NOMO-1 treated with dmso at 0.1 percent for 144 hours (cell line): ENCODE measurements around the gene C1orf226.
"Not testable (repeated sequence)": the region's sequence is repeated elsewhere in the genome, so short reads cannot be mapped to it uniquely, and the experiment has no call there.

ENCODE experiments used
- DNase-seq: peaks from one replicate; lab custom pipeline; 2025; ENCODE audit not compliant: unreplicated experiment; lab: John Stamatoyannopoulos, UW

The C1orf226 gene

DNA sequence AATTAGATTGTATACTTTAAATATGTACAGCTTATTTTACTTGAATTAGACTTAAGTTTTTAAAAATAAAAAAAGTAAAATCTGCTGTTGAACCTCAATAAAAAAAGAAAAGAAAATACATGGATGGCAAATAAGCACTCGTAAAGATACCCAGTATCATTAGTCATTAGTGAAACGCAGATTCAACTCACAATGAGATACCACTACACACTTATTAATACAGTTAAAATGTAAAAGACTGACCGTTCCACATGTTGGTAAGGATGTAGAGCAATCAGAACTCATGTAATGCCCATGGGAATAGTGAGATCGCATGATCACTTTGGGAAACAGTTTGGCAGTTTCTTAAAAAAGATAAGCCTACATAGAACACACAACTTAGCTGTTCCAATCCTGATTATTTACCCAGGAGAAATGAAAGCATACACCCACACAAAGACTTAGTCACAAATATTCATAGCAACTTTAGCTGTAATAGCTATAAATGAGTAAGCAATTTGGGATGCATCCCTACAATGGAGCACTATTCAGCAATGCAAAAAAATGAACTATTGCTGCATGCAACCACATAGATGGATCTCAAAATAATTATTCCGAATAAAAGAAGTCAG is 23.1 kb downstream of the C1orf226 start:
- no peak for DNase-seq

DNA sequence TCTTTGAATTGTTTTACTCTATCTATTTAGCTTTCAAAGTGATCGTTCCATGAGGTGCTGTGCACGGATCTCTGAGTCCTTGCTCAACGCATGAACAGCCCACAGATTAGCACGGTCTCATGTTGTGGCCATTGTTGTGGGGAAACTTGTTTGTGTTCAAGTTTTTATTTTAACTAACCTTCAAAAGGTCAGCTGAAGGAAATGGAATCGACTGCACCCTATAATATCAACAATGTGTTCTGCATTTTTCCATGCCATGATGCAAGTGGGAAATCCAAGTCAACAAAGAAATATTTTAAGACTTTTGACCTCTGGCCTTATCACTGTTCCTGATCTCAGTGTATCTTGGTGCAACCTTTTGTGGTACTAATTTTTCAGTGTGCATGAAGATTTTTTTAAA is 24.3 kb downstream of the C1orf226 start:
- DNase-seq: no peak

DNA sequence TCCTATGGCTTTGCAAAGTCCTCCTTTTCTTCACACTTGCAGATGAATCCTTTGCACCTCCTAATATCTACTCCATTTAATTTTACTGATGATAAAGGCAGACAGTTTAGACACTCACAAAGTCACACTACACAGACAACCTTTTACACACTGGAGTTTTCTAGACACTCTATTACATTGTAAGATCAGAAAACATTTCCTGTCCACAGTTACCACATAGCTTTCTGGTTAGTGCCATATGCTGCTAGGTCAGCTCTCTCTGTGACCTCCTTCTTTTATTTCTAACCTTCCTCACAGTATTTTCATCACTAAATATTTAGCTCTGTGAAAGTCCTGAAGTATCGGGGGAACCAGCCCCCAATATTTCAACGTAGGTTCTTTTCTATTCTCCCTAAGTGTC is 25.3 kb downstream of the C1orf226 start:
- DNase-seq: no peak

GRCh38 chr1:162407539-162407938 is 26.0 kb downstream of the C1orf226 start:
- no peak for DNase-seq

- DNase-seq: no peak
Measured at GRCh38 chr1:162412002-162412401, 30.5 kb downstream of the C1orf226 start, which contains the start of gene SH2D1B. TSS of gene SH2D1B (minus strand) at chr1:162412136. CDS start at chr1:162412016, 120 bp downstream.

DNA sequence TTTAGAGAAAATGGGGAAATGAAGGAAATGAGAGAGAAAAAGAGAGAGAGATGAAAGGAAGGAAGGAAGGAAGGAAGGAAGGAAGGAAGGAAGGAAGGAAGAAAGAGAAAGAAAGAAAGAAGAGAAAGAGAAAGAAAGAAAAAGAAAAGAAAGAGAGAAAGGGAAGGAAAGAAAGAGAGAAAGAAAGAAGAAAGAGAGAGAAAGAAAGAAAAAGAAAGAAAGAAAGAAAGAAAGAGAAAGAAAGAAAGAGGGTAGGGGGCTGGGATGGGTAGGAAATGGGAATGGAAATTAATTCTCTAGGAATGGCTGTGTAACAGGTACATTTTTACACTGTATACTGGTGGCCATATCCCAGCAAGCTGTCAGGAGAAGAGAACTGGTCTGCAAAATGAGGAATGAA is 34.7 kb downstream of the C1orf226 start:
- DNase-seq: no peak

GRCh38 chr1:162416909-162417308 is 35.4 kb downstream of the C1orf226 start:
- DNase-seq: no peak

- no peak for DNase-seq
Measured at GRCh38 chr1:162417650-162418049, 36.1 kb downstream of the C1orf226 start.

- not testable (repeated sequence) for DNase-seq
Measured at GRCh38 chr1:162418584-162418983, 37.1 kb downstream of the C1orf226 start.

DNA sequence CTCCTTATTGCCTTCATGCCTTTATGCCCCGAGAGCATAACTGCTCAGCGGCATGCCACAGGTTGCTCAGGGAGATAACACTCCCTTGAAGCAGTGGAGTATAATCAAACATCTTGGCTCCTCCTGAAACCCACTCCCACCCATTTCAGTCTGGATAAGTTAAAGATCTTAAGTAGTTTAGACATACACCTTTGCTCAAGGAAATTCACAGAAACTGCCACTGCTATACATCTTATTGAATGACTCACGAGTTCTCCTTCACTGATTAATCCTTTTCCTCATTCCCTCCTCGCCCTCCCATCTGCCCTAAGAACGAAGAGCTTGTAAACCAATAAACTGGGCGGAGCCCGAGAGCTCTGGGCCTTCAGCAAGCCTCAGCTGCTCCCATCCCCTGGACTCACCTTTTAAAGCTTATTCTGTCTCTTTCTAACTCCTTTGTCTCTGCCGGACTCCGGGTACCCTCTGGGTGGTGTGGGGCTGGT is 38.0 kb downstream of the C1orf226 start:
- not testable (repeated sequence) for DNase-seq

GRCh38 chr1:162420120-162420519 is 38.6 kb downstream of the C1orf226 start:
- DNase-seq: no peak

DNA sequence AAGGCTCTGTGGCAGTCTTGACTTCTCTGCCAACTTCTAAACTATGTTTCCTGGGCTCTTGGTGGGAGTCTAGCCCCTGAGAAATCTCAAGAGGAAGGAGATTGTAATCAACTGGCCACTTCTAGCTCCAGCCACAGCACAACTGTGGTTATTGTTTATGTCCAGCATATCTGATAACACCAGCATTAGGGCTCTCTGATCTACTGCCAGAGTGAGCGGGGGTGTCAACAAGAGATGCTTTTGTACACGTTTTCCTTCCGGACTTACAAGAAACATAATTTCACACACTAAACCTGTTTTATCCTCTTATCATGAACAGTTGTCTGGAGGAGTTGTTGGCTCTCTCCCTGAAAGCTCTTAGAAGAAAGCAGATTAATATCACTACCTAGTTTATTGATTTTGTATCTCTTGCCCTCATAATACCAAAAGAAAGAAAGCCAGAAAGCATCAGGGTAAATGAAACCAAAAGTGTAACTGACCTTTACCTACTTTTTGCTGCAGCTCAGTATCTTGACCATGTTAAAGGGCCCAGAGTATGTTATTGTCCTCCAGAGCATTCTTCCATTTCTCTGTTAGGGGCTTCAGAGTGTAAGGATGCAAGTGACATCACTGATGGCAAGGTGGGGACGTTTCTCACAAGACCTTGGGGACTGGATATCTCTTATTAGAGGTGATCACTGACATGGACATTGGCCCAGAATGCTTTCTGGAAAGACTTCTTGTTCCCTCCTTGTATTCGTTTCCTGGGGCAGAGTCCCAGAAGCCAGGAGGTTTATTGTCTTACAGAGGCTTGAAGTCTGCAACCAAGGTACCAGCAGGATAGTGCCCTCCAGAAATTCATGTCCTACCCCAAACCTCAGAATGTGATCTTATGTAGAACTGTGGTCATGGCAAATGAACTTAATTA is 40.0 kb downstream of the C1orf226 start:
- DNase-seq: no peak

DNA sequence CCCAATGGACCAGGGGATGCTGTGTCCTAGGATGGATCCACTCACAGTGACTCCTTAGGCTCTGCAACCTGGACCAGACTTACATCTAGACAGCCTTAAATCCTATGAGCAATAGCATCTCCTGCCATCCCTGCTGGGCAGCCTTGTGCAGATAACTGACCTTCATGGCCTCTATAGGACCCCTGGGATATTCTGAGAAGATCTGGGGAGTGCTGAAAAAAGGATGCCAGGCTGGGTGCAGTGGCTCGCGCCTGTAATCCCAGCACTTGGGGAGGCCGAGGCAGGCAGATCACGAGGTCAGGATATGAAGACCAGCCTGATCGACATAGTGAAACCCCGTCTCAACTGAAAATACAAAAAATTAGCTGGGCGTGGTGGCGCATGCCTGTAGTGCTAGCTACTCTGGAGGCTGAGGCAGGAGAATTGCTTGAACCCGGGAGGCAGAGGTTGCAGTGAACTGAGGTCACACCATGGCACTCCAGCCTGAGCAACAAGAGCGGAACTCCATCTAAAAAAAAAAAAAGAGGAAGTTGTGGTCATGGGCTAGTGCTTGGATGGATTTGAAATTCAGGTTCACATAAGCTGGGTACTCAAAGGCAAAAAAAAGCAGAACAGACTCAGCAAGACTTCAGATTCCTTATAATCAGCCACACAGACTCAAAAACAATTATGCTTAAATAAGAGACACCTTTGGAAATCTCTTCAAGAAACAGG is 41.3 kb downstream of the C1orf226 start:
- peak; percentile 90 for DNase-seq

GRCh38 chr1:162430583-162430982 is 49.1 kb downstream of the C1orf226 start:
- no peak for DNase-seq

- not testable (repeated sequence) for DNase-seq
Measured at GRCh38 chr1:162432977-162433713, 51.6 kb downstream of the C1orf226 start.
